ENCODE measurements around the gene TRPM6. TPM values are rescaled to one million over a fixed set of nuclear protein-coding genes. Genes with fewer than 3 reads are reported as not detected.

The TRPM6 gene
- total and polyA plus RNA-seq, 2 experiments from 2014 or later = 0.23 to 0.87 TPM

DNA sequence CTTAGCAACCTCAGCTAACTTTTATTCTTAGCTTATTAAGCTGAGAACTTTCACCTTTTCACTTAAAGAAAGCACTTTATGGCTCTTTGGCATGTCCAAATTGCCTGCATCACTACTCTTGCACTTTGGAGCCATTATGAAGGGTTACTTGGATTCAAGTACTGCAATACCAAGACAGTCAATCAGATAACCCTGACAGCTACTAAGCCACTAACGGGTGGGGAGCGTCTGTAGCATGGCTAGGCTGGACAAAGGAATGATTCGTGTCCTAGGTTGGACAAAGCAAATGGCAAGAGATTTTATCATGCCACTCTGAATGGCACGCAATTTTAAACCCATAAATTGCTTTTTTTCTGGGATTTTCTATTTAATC lies 39.6 kb downstream of the TRPM6 start (continued):
- no peak for TF ChIP-seq ZNF462 (CRISPR knock-in tag; IDR thresholded peaks at IDR 0.05)
- no peak for TF ChIP-seq POLR2AphosphoS5 (IDR thresholded peaks at IDR 0.05; ENCODE audit: low read depth)
- TF ChIP-seq, protein P1, sequence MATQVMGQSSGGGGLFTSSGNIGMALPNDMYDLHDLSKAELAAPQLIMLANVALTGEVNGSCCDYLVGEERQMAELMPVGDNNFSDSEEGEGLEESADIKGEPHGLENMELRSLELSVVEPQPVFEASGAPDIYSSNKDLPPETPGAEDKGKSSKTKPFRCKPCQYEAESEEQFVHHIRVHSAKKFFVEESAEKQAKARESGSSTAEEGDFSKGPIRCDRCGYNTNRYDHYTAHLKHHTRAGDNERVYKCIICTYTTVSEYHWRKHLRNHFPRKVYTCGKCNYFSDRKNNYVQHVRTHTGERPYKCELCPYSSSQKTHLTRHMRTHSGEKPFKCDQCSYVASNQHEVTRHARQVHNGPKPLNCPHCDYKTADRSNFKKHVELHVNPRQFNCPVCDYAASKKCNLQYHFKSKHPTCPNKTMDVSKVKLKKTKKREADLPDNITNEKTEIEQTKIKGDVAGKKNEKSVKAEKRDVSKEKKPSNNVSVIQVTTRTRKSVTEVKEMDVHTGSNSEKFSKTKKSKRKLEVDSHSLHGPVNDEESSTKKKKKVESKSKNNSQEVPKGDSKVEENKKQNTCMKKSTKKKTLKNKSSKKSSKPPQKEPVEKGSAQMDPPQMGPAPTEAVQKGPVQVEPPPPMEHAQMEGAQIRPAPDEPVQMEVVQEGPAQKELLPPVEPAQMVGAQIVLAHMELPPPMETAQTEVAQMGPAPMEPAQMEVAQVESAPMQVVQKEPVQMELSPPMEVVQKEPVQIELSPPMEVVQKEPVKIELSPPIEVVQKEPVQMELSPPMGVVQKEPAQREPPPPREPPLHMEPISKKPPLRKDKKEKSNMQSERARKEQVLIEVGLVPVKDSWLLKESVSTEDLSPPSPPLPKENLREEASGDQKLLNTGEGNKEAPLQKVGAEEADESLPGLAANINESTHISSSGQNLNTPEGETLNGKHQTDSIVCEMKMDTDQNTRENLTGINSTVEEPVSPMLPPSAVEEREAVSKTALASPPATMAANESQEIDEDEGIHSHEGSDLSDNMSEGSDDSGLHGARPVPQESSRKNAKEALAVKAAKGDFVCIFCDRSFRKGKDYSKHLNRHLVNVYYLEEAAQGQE (IDR thresholded peaks at IDR 0.05; ENCODE audit: unreplicated experiment) = no peak
- no peak for TF ChIP-seq EZH2 (IDR thresholded peaks at IDR 0.05; ENCODE audit: low read depth, unreplicated experiment)
- TF ChIP-seq EZH2phosphoT487 (IDR thresholded peaks at IDR 0.05; ENCODE audit: unreplicated experiment) = no peak
- no peak for TF ChIP-seq JUNB (IDR thresholded peaks at IDR 0.05; ENCODE audit: unreplicated experiment)
- TF ChIP-seq ZNF331 (CRISPR knock-in tag; IDR thresholded peaks at IDR 0.05; ENCODE audit: low read depth) = no peak
- TF ChIP-seq CREB1 (CRISPR knock-in tag; IDR thresholded peaks at IDR 0.05; ENCODE audit: low read depth) = no peak
- no peak for TF ChIP-seq STAT1 (IDR thresholded peaks at IDR 0.05; ENCODE audit: unreplicated experiment)
- no peak for TF ChIP-seq ETS1 (IDR thresholded peaks at IDR 0.05)
